CD4-positive, alpha-beta T cell treated with Interleukin-17A for 4 hours (primary cell): Measurements from ENCODE around the gene NUDT4.
"Not testable (repeated sequence)": the region's sequence is repeated elsewhere in the genome, so short reads cannot be mapped to it uniquely, and the experiment has no call there.

Experiments used
- DNase-seq: peaks from one replicate; pipeline ENCODE4 v3.0.0-alpha.2; 2020; ENCODE audit warnings: mixed read lengths

NUDT4 gene

GRCh38 chr12:93403988-93404803 lies 26.5 kb downstream of the NUDT4 start:
- DNase-seq = no peak

- DNase-seq = no peak
These were observed 27.5 kb downstream of the NUDT4 start for GRCh38 chr12:93404961-93405849.

GRCh38 chr12:93407054-93407962 lies 29.6 kb downstream of the NUDT4 start:
- no peak for DNase-seq

GRCh38 chr12:93407963-93408283 lies 30.2 kb downstream of the NUDT4 start:
- no peak for DNase-seq

GRCh38 chr12:93408813-93409212 lies 31.1 kb downstream of the NUDT4 start:
- DNase-seq = no peak

GRCh38 chr12:93409343-93410187 lies 31.8 kb downstream of the NUDT4 start:
- not testable (repeated sequence) for DNase-seq

- DNase-seq = not testable (repeated sequence)
These were observed 33.3 kb downstream of the NUDT4 start for GRCh38 chr12:93411060-93411459.

GRCh38 chr12:93412396-93412795 lies 34.7 kb downstream of the NUDT4 start:
- DNase-seq = not testable (repeated sequence)

GRCh38 chr12:93413064-93413463 lies 35.3 kb downstream of the NUDT4 start:
- DNase-seq = no peak

GRCh38 chr12:93415723-93416464 lies 38.2 kb downstream of the NUDT4 start:
- no peak for DNase-seq

- DNase-seq = no peak
These were observed 40.3 kb downstream of the NUDT4 start for GRCh38 chr12:93417967-93418480.

- no peak for DNase-seq
These were observed 41.8 kb downstream of the NUDT4 start for GRCh38 chr12:93419388-93420034.

GRCh38 chr12:93422050-93422449 lies 44.3 kb downstream of the NUDT4 start:
- DNase-seq = no peak

GRCh38 chr12:93425736-93426411 lies 48.1 kb downstream of the NUDT4 start:
- no peak for DNase-seq

- no peak for DNase-seq
These were observed 48.7 kb downstream of the NUDT4 start for GRCh38 chr12:93426412-93426805.

- no peak for DNase-seq
These were observed 50.2 kb downstream of the NUDT4 start for GRCh38 chr12:93427779-93428564.

GRCh38 chr12:93429448-93429847 lies 51.7 kb downstream of the NUDT4 start:
- DNase-seq = no peak

- DNase-seq = no peak
These were observed 52.1 kb downstream of the NUDT4 start for GRCh38 chr12:93429852-93430251.

GRCh38 chr12:93430280-93430679 lies 52.6 kb downstream of the NUDT4 start:
- DNase-seq = no peak
